ENCODE measurements around the gene TMEM259.
A peak's percentile ranks its signal among the peaks of the same experiment; 100 is the strongest.
"Not testable (repeated sequence)": the region's sequence is repeated elsewhere in the genome, so short reads cannot be mapped to it uniquely, and the experiment has no call there.

The TMEM259 gene

DNA sequence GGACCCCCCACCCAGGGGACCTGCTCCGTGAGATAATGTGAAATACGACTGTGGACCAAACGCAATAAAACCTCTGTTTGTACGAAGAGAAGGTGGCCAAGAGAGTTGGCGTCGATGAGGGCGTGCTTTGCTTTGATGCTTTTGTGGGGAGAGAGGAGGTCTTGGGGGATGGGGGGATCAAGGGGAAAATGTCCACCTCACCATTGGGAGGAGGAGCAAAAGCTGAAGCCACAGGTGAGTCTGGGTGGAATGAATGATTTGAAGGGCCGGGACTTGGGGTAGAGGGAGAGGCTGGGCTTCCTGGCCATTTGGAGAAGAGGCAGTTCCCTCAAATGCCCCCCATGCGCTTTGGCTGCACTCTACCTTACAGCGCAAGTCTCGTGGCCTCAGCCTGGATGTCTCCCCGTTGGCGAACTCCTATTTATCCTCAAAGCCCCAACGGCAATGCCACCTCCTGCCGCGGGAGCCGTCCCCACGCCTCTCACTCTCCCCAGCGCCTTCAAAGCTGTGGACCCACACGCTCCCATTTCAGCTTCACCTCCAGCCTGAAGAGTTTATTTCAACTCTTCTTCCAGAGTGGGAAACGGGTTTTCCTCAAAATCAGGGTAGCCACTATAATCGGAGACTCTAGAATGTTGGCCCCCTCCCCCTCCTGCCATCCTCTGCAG is 18.2 kb upstream of the TMEM259 start:
- no peak for DNase-seq

DNA sequence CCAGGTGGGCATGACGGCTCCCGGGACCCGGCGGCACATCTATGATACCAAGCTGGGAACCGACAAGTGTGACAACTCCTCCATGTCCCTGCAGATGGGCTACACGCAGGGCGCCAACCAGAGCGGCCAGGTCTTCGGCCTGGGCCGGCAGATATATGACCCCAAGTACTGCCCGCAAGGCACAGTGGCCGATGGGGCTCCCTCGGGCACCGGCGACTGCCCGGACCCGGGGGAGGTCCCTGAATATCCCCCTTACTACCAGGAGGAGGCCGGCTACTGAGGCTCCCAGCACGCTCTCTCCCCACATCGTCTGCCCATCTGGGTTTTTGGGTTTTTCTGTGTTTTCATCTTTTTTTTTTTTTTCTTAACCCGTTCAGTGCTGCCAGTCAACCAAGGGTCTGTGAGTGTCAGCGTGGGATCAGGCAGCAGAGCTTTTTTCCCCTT is 16.7 kb upstream of the TMEM259 start:
- DNase-seq: no peak

DNA sequence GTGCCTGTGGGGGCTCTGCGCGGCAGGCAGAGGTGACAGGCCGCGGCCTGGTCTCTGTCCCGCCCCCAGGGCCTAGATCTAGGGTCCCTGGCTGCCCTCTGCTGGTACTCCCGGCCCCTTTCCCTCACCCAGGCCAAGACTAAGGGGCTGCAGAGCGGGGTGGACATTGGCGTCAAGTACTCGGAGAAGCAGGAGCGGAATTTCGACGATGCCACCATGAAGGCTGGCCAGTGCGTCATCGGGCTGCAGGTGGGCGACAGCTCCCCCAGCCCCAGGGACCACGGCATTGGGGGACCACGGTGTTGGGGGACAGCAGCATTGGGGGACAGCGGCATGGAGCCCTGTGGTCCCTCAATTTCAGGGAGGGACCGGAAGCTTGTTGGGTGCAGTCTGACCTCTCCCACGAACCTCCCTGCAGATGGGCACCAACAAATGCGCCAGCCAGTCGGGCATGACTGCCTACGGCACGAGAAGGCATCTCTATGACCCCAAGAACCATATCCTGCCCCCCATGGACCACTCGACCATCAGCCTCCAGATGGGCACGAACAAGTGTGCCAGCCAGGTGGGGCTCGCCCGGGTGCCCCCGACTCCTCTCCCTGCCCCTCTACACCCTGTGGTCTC is 15.2 kb upstream of the TMEM259 start:
- DNase-seq: no peak

DNA sequence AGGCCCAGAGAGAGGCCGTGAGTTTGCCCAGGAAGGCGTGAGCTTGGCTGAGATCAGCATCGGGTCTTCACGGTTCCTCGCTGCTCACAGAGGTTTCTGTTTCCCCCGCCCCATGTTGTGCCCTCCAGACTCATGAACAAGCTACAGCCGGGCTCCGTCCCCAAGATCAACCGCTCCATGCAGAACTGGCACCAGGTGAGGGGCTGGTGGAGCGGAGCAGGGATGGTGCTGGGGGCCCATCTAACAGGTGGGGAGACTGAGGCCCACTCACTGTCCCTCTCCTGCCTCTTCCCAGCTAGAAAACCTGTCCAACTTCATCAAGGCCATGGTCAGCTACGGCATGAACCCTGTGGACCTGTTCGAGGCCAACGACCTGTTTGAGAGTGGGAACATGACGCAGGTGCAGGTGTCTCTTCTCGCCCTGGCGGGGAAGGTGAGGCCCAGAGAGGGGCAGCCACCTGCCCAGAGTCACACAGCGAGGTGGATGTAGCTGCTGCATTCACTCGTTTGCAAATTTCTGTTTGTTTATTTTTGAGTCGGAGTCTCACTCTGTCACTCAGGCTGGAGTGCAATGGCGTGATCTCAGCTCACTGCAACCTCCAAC is 11.4 kb upstream of the TMEM259 start:
- no peak for DNase-seq

DNA sequence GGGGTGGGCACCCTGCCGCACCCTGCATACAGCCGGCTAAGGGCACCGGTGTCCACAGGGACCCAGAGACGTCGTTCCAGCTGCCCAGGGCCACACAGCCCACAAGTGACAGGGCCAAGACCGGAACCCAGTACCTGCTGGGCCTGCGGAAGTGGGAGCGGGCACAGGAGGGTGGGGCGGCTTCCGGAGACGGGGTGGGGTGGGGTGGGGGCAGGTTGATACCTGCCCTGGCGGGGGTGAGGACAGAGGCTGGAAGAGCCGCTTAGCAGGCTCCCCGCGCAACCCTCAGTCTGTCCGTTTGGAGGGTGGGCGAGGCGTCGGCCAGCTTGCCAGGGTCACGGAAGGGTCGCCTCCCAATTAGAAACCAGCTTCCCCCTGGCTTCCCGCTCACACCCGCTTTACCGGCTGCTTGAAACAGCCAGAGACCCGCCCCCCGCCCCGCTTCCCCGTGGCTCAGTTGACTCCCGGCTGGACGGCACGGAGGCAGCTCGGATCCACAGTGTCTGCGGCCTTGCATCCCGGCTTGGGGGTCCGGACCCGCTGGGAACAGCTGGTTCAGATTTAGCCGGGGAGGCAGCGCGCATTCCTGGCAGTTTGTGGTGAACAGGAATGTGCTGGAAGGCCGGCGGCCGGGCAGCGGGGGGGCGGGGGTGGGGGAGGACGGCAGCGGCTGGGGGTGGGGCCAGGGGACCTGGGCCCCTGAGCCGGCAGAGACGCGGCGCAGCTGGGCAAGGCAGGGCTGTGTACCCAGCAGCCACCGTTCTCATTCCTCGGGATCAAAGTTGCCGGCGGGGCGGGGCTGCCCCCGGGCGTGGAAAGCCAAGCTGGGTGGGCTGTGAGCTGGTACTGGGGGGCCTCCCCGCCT is 7.4 kb upstream of the TMEM259 start:
- no peak for DNase-seq

DNA sequence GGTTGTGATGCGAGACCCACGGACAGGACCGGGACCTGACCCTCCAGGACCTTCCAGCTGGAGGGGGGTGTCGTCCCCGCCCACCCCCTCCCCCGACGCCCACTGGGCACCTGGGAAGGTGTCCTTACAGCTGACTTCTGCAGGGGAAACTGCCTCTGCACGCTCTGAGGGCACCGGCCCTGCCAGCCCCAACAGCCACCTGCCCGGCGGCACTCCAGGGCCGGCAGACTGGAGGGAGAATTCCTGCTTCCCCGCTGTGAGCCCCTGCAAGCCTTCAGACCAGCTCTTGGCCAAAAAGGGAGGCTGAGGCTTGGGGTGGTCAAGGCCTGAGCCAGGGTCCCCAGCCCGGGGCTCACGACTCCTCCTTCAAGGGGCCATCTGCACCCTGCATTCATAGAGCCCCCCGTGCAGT is 6.7 kb upstream of the TMEM259 start:
- DNase-seq: no peak

DNA sequence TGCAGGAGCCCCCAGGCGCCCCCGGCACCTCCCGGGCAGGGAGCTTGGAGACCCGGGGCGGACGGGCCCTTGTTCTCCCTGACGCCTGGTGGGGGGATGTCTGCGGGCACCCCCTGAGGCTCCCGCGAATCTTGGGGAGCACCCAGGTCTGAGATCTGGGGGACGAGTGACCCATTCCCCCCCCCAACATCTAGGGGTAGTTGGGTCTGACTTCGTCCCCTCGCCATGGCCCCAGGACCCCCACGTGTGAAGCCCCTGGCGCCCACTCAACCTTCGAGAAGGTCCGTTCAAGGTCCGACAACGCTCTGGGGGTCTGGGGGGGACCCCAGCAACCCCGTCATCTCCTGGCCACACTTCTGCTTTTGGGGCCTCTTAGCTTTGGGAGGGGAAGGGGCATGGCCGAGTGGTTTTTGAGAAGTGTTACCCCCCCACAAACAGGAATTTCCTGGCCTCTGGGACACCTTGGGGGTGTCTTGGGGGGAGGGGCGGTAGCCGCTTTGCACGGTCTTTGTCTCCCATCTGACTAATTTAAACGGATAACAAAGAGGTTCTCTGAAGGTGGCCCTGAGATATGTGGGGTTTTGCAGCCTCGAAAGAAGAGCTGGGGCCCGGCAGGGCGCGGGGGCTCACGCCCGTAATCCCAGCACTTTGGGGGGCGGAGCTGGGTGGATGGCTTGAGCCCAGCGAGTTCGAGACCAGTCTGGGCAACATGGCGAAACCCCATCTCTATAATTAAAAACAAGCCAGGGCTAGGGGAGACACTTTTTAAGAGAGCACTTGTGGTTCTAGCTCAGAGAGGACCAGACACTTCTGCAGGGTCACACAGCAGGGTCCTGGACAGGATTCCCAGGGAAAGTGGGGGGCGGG is 6.1 kb upstream of the TMEM259 start:
- DNase-seq: no peak

DNA sequence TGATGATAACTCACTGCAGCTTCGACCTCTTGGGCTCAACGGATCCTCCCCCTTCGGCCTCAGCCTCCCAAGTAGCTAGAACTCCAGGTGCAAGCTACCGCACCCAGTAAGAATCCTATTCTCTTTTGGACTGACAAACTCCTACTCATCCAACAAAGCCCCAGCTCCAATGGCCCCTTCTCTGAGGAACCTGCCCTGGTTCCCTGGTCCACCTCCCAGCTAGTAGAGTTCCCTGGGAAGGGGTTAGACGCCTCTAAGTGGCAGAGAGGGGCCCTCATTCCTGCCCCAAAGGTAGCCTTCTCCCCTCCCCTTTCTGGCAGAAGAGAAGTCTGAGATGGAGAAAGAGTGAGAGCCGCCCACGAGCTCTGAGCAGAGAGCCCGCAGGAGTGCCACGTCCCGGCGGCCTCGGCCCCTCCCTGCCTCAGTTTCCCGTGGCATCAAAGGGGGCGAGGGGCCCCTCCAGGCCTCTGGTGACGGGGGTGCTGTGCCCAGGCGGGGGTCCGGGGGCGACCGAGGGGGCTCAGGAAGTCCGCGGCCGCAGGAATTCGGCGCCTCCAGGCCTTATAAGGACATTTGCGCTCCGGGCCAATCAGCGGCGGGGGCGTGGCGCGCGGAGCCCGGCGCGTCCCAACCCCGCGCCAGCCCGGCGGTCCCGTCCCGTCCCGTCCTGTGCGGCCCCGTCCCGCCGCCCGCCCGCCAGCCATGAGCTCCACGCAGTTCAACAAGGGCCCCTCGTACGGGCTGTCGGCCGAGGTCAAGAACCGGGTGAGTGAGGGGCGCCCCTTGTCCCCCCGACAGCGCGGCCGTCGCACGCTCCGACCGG is 5.2 kb upstream of the TMEM259 start, which contains the start of gene CNN2:
TSS of gene CNN2 (plus strand) at position 649 of the 823 bp plus-strand sequence. CDS start at position 703, 54 bp downstream.
- peak; percentile 52 to 82 for DNase-seq

DNA sequence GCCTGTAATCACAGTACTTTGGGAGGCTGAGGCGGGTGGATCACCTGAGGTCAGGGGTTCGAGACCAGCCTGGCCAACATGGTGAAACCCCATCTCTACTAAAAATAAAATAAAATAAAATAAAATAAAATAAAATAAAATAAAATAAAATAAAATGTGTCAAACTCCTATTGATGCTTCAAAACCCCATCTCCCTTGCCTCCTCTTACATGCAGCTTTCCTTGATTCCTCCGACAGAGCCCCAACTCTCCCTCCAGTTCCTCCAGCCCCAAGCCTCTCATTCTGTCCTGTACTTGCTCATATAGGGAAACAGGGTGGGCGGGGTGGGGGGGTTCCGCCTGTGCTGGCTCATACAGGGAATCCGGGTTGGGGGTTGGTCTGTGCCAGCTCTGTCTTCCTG is 4.2 kb upstream of the TMEM259 start:
- not testable (repeated sequence) for DNase-seq

DNA sequence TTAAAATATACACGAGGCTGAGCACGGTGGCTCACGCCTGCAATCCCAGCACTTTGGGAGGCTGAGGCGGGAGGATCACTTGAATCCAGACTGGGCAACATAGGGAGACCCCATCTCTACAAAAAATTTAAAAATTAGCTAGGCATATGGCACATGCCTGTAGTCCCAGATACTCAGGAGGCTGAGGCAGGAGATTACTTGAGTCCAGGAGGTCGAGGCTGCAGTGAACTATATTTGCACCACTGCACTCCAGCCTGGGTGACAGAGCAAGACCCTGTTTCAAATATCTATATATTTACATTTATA is 2.9 kb upstream of the TMEM259 start:
- not testable (repeated sequence) for DNase-seq

DNA sequence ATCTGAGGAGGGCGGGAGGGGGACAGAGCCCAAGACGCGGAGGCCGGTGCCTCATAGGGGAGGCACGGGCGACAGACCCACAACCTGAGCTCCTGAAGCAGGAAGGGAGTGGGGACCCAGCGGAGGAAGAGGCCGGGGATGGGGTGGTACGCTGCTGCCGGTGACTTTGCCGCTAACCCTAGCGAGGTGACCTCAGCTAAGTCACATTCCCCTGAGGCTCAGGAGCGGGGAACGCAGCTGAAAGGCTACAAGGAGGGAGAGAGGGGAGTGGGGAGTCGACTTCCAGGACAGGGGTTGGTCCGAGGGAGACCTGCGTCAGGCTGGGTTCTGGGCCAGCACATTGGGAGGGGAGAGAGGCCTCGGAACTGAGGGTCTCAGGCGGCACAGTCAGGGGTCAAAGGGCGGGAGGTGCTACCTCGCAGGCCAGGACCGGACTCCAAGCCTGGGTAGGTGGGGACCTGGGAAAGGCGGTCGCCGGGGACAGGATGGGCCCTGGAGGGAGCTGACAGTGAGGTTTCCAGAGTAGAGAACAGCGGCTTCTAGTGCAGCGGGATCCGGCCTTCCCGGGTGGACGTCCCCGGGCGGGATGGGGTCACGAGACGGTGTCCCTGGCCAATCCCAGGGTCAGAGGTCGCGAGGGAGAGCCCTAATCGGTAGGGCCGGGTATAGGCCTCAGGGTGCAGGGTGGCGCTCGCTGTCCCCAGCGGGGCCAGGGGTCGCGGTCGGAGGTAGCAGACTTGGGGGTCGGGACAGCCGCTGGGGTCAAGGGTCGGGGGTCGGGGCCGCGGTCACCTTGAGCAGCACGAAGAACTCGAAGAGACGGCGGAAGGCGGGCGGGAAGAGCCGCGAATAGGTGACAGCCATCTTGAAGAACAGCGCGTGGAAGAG is 699 bp downstream of the TMEM259 start:
- no peak for DNase-seq

DNA sequence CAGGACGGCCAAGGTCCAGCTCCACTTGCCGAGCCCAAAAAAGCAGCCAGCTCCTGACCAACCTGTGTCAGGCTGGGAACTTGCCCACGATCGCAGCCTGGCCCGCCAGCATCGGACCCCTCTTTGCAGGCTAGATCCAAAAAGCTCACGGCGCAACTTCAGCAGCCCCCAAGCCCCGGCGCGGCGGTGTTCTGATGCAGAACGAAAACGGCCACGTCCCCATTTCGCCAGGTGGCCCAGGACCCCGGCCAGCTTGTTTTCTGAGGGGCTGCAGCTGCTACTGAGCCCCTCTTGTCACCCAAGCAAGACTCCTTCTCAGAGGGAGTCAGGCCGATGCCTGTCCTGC is 1.3 kb downstream of the TMEM259 start:
- DNase-seq: no peak

DNA sequence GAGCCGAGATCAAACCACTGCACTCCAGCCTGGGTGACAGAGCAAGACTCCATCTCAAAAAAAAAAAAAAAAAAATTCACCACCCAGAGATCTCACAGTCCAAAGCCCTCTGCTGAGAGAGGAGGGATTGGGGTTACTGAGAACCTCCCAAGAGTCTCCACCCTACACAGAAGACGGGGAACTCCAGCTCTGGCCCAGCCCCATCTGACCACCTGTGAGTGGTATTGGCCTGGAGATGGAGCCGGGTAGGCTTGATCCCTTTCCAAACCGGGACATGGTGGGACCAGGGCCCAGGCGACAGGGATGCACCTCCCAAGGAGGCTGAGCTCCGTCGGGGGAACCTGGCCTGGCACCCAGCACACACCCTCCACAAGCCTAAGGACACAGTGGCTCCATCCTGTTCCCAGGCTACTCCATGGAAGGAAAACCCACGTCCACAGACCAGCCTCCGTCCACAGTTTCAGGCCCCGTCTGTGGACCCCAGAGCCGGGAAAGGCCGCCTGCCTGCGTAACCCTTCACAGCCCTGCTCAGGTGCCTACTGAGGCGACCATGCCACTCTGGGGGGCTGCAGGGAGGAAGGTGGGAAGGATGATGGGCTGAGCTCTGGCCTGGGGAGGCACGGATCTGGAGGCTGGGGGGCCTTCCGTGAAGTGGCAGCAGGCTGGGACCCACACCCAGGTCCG is 1.8 kb downstream of the TMEM259 start:
- DNase-seq: no peak

DNA sequence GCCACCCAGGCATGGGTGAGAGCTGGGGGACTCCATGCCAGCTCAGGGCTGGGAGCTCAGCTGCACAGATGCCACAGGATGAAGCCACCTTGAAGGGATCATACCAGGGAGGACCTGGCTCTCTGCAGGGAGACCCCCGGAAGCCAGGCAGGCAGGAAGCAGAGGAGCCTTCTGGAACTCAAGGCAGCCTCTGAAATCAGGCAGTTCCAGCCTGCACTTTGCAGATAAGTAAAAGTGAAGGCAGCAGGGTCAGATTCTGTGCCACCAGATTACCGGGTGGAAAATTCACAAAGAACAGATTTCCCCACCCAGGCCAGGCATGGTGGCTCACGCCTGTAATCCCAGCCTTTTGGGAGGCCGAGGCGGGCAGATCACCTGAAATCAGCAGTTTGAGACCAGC is 2.5 kb downstream of the TMEM259 start:
- DNase-seq: no peak

DNA sequence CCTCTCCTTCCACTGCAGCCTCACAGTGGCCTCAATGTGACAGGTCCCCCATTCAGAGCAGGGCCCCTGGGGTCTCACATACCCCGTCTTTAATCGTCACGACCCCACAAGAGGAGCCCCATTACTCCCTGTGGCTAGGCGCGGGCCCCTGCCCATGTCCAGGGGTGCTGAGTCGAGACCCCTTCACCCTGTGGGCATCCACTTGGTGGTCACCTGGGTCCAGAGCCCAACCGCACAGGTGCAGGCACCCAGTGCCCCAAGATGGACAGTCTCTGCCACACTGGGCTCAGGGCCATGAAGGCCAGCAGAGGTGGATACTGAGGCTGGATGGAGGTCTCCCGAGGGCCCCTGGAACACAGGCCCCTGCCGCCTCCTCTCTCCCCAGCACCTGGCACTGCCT is 3.0 kb downstream of the TMEM259 start:
- DNase-seq: no peak

DNA sequence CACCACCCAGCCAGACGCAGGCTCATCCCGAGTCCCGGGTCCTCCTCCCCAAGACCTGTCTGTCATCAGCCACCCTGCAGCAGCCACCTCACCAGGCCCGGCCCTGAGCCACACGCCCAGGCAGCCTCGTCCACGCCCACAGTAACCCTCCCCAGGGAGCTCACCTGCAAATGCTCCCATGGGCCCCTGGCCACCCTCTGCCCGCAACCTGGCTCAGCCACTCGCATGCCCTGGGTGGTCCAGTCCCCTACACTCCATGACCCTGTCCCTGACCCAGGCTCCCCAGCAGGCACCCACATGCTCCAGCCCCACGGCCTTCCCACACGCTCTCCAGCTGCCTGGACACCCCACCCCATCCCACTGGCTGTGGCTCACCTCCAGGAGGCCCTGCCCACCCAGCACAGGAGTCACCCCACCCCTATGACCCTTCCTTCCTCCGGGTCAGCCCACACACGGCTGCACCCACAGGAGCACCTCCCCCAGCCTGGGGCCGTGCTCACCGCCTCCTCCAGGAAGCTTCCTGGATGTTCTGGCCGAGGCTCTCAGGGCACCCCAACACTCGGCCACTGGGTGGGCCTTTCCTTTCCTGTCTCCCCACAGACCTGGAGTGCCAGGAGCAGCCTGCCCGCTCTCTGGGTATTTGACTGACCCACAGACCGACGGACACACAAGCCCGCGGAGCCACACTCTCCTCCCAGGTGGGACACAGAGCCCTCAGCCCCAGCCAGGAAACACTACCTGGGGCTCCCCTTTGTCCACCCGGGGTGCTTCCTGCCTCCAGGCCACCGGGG is 3.6 kb downstream of the TMEM259 start:
- DNase-seq: no peak

DNA sequence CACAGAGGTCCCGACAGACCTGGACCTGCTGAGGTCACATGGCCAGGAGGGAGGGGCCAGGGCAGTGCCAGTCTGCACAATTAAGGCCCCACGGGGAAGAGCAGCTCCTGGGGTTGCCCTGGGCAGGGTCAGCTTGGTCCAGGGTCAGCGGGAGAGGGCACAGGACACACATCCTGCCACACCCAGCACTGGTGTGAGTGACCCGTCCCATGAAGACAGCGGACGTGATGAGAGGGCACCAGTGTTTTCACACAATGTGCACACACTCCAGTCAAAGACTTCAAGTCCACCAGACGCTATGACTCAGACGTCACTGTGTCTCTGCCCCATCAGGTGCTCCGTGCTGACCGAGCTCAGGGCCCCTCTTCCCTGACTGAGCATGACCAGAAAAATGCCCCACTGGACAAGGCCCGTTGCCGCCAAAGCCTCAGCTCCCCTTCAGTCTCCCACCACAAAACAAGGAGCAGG is 4.2 kb downstream of the TMEM259 start:
- no peak for DNase-seq

DNA sequence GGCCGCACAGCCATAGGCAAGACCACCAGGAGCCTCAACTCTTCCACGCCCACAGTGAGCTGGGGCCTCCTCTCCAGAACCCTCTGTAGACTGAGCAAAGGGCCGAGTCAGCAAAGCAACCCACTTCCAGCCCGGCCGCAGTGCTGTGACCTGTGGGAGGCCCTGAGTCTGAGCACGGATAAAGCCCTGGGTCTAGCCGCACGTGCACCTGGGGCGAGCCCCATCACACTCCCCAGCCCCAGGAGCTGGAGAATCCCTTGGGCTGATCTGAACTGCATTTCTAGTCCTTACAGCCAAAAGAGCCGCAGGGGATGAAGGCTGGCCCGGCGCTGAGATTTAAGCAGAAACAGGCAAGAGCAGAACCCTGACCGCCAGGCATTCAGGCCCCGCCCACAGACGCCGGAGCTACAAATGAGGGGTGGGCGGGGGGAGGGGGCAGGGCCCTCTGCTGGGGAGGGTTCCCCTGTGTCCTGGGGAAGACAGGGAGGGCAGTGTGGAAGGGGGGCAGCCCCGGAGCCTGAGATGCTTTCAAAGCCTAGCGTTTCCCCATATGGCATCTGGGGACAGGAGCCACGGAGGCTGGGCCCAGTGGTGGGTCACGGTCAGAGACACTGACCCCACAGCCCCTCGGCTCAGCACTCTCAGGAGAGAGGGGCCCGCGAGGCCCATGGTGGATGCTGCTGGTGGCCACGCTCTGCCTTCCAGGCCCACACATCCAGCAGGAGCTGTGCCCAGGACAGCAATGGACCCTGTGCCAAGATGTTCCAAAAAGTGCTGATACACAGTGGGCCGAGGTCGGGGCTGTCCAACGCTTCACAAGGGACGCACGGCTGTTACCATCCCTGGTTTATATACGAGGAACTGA is 4.9 kb downstream of the TMEM259 start:
- DNase-seq: no peak
